ENCODE data around the gene SAP30L.

SAP30L gene, protein sequence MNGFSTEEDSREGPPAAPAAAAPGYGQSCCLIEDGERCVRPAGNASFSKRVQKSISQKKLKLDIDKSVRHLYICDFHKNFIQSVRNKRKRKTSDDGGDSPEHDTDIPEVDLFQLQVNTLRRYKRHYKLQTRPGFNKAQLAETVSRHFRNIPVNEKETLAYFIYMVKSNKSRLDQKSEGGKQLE

DNA sequence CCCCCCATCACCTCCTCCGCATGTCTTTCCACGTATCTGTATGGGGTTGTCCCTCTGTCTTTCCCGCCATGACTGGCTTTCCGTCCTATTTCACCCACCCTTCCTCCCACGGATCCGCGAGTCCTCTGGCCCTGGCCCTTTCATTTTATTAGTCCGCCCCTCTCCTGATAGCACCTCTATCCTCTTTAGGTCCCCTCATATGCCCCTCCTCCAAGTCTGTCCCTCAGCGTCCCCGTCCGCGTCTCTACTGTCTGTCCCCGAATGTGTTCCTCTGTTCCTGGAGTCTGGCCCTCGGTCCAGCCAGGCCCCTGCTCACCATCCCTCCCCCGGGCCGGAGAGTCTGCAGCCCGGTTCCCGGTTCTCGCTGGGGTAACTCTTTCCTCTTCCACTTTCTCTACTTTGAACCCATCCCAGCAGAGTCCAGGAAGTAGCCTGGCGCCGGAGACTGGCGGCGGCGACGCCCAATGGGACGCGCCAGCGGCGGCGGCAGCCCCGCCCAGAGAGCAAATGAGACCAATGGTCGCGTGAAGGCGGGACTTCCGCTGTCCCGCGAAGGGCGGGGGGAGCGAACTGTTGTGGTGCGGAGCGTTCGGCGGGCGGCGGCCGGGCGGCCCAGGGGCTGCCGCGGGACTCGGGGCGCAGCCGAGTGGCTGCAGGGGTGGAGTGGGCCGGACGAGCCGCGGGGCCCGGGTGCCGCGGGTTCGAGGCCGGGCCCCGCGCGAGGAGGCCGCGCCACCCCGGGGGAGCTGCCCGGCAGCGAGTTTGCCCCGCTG is at the start of gene SAP30L:
Gene SAP30L (plus strand): TSS at position 576 of the 773 bp plus-strand sequence. CDS start 608 bp downstream, outside the sequence.
- peak; percentile 93 for DNase-seq

DNA sequence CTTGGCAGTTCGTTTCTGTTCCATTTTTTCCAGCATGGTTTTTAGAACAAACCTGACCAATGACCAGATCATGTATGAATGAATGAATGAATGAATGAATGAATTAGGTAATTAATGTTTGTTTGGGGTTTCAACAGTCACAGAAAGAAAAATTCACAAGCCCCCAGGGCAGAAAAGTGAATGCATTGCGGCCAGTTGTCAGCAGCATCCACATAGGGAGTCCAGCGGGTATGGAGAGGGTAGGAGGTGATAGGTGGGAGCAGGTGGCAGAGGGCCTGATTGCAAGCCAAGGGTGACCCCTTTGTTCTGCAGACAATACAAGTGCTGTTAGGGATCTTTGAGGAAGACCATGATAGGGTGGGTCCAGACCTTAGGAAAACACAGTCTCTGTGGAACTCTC is 49.7 kb upstream of the SAP30L start:
- DNase-seq = no peak

DNA sequence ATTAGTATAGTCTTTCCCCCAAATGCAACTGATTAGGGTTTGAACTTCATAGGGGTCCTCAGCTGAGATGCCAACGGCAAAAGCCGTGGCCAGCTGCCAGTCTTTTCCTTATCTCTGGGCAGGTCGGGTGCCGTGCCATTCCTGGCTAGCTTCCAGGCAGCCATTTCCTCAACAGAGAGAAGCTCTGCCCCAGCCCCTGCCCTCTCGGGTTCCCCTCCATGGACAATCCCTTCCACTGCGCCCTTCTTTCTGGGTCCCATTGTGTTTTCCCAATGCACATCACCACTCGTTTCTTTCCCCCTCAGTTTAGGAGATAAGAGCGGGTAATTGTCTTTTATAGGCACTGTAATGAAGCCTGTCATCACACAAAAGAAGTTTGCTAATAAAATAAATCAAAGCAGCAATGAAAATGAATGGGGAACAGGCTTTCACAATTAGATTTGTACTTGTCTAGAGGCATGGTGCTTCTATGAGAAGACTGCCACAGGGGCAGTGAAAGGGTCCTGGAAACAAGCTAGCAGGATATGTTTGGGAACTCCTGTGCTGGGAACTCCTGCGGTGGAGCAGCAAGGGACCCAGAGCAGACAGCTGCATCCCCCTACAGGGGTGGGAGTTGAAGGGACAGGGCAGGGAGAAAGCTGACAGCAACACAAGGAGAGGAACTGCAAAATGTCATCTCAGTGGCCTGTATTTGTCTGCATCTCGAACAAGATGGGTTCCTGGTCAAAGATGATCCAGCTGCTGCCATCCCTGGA is 48.0 kb upstream of the SAP30L start:
- no peak for DNase-seq

DNA sequence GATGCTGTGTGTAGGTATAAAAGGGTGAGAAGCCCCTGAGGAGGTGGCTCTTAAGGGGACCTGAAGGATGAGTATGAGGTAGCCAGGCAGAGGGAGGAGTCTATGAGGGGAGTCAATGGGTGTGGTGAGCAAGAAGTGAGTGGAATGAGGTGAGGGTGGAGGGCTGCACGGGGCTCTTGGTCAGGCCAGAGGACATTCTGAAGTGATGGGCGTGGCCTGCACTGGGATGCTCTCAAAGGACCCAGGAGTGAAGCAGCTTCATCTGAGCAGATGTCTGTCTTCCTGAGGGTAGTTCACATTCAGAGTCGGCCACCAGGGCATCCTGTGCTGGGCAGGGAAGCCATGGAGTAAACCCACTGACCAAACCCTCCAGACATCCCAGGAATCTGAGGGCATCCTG is 45.1 kb upstream of the SAP30L start:
- no peak for DNase-seq

DNA sequence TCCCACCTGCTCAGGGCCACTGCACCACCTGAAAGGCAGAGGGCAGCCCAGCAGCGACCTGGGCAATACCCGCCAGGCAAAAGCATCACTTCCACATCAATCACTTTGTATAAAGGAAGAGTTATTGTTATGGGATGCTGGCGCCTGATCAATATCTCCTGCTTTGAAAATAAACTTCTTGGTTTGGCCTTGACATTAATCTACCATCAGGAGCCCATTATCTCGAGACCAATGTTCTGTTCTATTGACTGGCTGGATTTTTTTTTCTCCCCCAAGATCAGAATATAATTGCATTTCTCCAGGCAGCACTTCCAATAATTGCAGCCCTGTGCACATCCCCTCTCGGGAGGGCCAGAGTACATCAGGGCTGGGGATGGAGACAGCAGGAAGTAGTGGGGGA is 44.4 kb upstream of the SAP30L start:
- no peak for DNase-seq

DNA sequence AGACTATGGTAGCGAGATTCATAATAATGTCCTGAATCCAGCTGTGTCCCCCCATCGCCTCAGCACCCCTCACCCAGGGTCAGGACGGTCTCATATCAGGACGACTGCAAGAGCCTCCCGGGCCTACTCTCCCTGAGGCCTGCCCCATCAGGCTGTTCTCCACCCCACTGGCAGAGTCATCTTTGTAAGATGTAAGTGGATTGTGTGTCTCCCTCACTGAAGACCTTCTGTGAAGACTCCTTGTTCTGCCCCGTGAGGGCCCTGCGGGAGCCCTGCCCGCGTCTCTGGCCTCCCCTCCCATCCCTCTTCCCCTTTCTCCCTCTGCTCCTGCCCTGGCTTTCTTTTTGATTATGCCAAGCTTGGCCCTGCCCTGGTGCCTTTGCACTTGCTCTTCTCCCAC is 43.9 kb upstream of the SAP30L start:
- no peak for DNase-seq

DNA sequence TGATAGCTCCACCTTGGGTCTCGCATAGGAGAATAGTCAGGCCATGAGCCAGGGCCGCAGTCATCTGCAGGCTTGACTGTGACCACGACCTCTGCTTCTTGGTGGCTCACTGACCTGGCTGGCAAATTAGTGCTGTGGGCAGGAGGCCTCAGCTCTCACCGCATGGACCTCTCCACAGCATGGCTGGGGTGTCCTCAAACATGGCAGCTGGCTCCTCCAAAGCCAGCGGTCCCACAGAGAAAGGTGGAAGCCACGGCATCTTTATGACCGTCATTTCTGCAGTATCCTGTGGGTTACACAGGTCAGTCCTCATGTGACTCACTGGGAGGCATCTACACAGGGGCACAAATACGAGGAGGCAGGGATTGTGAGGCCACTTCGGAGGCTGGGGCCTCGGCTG is 43.2 kb upstream of the SAP30L start:
- no peak for DNase-seq

DNA sequence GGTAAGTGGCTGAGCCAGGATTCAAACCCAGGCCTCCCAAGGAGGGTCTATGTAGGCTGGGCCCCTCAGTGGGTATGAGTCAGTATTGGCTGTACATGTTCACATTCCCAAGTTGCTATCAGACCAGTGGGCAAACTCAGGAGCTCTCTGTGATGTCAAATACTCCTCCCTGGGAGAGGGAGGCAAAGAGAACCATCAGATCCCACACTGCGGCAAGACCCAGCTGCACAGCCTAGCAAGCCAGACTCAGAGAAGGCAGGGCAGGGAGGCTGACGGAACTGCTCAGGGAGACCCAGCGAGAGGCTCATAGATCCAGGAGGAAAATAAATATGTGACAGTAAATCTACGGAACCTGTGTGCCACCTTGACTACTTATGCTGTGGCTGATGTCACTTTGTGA is 42.6 kb upstream of the SAP30L start:
- no peak for DNase-seq

DNA sequence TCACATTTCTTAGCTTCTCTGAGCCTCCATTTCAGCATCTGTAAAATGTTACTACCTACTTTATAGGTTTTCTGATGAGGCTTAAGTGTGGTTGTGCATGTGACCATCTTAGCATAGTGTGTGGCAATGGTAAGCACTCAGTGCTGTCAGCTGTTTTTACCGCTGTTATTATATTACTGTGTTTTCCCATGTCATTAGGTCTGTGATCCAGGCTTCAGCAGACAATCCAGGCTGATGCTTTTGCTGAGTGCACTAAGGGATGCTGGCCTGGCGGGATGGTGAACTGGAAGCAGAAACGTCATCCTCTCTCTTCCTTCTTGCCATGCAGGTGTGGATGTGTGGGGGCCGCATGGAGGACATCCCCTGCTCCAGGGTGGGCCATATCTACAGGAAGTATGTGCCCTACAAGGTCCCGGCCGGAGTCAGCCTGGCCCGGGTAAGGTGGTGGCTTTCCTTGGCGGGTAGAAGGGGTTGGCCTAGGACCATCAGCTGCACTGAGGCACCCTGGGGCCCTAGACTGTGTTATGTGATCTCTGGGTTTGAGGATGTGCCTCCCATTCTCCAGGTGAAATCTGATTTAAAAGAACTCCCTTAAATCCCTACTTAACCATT is 41.9 kb upstream of the SAP30L start:
- DNase-seq = no peak

DNA sequence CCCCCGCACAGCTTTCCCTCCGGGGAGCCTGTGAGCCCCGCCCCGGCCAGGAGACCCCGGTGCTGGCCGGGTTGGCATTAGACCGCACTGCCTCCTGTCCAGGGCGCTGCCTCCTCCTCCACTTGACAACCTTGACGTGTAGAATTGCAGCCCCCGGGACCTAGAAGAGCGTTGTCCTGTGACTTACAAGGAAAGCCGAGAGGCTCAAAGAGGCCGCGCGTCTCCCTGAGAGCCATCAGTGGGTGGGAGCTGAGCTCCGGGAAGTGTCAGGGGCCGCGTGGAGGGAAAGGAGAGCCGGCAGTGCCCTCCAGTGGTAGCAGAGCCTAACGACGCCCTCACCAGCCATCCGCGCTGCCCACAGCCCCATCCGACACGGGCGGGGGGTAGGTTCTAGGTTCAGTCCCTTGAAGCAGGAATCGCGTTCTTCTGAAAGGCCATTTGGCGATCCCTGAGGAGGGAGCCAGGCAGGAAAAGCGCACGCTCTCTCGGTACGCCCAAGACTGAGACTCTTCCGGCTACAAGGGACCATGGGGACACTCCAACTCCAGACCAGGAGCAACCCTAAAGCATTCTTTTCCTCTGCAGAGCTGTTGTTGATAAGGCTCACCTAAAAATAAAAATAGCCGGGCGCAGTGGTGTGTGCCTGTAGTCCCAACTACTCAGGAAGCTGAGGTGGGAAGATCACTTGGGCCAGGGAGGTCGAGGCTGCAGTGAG is 40.6 kb upstream of the SAP30L start:
- peak; percentile 57 for DNase-seq

DNA sequence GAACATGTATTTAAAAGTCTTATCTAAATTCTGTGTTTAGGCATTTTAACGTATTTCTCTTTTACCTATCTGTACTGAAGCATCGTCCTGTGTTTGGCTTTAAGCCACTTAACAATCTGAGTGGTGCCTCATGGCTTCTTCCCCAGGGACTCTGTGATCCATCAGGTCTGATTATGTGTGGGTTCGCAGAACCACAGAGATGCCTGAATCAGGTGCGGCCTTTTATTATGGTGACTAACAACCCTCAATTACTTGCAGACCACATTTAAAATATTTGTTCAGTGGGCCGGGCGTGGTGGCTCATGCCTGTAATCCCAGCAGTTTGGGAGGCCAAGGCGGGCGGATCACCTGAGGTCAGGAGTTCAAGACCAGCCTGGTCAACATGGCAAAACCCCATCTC is 39.6 kb upstream of the SAP30L start:
- no peak for DNase-seq

DNA sequence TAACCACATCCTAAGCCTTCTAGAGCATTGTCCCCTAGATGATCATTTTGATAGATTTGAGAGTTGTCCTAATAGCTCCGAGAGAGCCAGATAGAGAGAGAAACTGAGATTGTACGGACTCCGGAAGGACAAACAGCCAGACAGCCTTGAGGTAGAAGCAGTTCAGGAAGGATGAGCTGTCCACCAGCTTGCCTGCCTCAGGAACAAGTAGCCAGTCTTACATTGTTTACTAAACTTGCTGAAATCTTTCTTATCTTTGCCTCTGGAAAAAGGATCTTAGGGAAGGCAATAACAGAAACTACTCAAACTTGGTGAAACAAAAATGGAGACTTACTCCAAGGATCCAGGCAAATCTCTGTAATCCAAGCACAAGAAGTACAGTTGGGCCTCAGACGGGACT is 39.0 kb upstream of the SAP30L start:
- no peak for DNase-seq

DNA sequence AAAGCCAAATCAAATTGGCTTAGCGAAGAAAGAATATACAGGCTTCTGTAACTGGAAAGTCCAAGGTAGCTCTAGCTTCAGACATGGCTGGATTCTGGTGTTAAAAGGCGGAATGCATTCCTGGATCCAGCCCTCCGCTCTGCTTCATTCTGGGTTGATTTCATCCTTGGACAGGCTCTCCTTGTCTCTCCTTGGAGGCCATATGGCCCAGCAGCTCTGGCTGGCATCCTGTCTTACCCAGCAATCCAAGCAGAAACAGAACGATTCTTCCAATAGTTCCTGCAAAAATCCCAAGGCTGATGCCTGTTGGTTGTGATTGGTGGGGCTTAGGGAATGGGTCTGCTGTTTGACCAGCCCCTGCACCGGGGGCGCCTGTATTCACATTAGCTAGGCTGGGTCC is 37.0 kb upstream of the SAP30L start:
- DNase-seq = no peak

DNA sequence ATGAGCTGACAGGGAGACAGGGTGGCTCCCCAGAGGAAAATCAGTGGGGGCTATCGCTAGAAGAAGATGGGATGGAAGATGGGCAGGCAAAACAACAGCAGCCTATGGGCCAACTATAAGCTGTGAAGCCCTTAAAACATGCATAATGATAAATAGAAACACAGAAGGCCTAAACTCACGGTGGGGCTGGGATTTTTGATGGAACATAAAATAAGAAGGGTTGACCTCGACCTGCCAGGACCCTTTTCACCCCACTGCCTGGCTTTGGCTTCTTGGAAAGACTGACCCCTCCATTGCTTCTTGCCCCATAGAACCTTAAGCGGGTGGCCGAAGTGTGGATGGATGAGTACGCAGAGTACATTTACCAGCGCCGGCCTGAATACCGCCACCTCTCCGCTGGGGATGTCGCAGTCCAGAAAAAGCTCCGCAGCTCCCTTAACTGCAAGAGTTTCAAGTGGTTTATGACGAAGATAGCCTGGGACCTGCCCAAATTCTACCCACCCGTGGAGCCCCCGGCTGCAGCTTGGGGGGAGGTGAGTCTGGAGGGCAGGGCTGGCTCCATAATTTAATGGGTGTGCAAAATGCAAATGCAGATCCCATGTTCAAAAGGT is 36.5 kb upstream of the SAP30L start:
- no peak for DNase-seq

DNA sequence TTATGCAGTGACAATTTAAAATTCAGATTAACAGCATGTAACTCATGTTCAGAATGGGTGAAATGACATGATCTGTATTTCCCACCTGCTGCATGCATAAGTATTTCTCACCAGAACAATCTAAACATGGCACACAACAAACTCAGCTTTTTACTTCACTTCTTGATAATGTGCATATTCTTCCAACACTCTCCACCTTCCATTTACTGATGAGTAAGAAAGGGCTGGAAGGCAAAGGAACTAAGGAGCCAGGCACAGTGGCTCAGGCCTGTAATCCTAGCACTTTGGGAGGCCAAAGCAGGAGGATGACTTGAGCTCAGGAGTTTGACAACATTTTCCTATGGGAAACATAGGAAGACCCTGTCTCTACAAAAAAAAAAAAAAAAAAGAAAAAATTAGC is 35.8 kb upstream of the SAP30L start:
- DNase-seq = no peak

DNA sequence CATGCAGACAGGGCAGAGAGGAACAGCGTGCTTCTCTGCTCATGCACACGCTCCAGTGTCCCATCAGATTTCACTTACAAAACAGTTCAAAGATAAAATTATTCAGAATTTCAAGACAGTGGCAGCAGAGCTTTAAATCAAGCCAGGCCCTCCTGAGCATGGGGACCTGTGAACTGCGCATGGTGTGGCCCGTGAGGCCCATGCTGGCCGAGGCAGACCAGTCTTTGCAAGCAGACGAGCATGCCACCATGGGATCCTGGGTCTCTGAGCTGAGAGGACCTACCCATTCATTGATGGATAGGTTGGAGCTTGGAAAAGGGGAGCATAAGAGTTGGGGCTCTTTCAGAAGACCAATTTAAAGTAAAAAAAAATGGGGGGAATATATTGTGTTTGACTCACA is 35.0 kb upstream of the SAP30L start:
- no peak for DNase-seq

DNA sequence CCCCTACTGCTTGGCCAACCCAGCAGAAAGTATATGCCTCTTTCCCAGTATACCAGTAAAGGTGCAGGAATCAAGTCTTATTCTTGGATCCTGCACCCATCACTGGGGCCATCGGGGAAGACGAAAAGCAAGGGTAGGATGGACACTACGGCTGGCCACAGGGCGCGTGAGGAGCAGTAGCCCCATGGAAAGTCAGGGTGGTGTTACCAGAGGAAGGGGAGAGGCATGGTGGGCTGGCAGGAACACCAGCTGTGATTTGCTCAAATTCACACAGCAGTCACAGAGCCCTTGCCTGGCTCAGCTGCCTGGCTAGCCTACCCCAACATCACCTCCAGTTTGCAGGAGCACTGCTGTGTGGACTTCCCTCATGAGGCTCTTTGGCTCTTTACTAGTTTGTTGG is 34.5 kb upstream of the SAP30L start:
- no peak for DNase-seq

DNA sequence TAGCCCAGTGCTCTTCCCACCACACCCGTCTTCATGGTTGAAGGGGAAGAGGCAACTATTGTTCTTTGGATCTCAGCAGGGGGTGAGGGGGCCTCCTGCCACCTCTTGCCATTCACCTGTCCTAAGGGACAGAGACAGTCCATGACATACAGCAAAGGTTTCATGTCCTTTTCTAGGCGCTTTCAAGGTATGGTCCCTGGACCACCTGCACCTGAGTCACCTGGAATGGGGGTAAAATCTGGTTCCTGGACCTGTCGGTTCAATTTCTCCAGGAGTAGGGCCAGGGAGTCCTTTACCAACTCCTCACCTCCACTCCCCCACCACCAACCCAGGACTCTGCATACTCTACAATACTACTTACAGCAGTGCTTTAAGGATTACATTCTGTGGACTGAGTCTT is 33.5 kb upstream of the SAP30L start:
- DNase-seq = no peak

DNA sequence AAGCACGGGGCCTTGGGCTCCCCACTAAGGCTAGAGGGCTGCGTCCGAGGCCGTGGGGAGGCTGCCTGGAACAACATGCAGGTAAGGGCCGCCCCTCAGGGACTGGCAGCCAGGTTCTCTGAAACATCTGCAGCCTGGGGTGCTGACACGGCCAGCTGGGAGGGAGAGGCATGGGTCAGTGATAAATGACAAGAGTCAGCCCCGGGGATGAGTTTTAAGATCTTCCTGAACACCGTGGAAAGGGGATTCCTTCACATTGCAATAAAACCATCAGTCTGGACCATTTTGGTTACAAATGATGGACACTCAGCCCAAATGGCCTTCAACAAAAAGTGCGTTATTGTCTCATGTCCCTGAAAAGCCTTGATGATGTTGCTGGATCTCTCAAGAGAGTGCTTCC is 32.9 kb upstream of the SAP30L start:
- no peak for DNase-seq

DNA sequence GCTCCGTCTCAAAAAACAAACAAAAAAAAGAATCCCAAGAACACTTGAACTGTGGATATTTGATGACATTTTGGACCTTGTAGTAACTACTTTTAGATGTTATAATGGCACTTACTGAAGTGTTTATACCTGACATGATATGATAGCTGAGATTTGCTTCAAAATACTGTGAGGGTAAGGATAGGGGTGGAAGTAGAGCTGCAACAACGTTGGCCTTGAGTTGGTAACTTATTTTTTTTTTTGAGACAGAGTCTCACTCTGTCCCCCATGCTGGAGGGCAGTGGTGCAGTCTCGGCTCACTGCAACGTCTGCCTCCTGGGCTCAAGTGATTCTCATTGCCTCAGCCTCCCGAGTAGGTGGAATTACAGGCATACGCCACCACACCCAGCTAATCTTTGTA is 30.7 kb upstream of the SAP30L start:
- DNase-seq = no peak

DNA sequence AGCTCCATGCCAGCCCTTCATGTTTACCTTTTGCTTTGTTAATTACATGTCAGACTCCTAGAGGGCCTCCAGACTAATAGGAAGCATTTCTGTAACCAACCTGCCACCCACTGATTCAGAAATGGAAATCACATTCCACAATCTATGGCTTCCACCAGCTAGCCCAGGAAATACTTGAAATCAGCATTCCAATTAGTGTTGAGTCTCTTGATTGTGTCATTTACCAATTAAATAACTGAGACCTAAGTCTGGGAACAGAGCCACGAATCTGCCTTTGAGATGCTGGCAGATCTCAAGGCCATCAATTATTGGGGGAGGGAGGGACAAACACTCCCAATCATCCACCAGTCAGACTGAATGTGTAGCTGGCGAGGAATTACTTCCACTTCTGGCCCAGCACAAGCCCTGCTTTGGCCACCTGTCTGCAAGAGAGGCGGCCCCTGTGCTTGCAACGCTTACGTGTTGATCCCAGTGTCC is 27.4 kb upstream of the SAP30L start:
- no peak for DNase-seq

DNA sequence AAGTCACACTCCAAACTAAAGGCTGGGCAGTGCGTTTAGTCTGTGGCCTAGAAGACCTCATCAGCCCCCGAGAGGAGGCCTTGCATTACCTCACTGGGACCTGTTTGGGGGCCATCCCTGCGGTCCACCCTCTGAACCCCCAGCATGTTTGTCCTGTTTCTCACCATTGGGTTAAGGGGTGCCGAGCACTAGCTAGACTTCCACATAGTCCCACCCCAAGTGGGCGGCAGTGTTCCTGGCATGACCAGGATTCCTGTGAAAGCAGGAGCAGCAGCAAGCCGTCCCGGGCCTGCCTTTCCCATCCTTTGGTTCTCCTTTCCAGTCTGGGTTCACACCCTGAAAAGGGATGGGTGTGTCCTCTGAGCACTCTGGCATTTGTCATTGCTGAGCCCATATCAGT is 26.6 kb upstream of the SAP30L start:
- no peak for DNase-seq

DNA sequence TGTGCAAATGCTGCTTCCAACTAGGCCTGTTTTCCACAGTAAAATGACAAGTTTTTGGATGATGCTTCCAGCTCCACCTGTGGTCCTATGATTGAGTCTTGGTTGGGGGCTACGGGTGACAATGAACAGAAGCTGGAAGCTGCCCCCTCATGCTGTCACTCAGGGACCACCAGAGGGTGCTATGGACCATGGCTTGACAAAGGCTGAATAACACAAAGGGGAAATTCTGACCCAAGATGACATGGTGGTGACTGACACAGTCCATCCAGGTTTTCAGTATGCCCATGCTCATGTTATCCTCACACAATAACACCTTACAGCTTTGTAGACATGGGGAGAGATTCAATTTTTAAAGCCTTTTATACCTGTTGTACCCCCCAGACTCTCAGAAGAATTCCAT is 23.9 kb upstream of the SAP30L start:
- no peak for DNase-seq
